Prostate gland (tissue), 2 donors: Measurements from ENCODE around the gene COL4A5.

Experiments used
- CTCF ChIP-seq, 4 experiments: fragments of 200-600 bp in 2 of 4; fragments of 450-650 bp in 2 of 4; sonication (generic) in 2 of 4; IDR thresholded peaks; 1 replicate in 3 of 4; 2 replicates in 1 of 4; pipeline ENCODE4 v1.5.1; 2016 to 2019; ENCODE audit warnings: antibody characterized with exemption in 4 of 4, mild to moderate bottlenecking in 2 of 4, moderate library complexity in 2 of 4
- POLR2A ChIP-seq: fragments of 450-650 bp; IDR thresholded peaks from one replicate; pipeline ENCODE4 v1.6.1; 2016; ENCODE audit warnings: antibody characterized with exemption, mild to moderate bottlenecking
- POLR2AphosphoS5 ChIP-seq: sonication (generic); formaldehyde crosslinking; IDR thresholded peaks from one replicate; pipeline ENCODE4 v1.6.1; 2017; ENCODE audit warnings: antibody characterized with exemption

GRCh38 chrX:108642273-108642628 is 202.6 kb downstream of the COL4A5 start:
- TF ChIP-seq CTCF (IDR thresholded peaks at IDR 0.05) = no peak
- no peak for TF ChIP-seq POLR2AphosphoS5
- no peak for TF ChIP-seq POLR2A
